Glutamatergic neuron (in vitro differentiated cells): ENCODE measurements around the gene FBXO17. TPM values are rescaled to one million over a fixed set of nuclear protein-coding genes. Genes with fewer than 3 reads are reported as not detected.

Source experiments
- DNase-seq: peaks from one replicate; pipeline ENCODE4 v3.0.0; 2022
- H3K27ac Mint-ChIP-seq: one replicate; pipeline ENCODE4 v1.8.0; 2020; ENCODE audit warnings: mild to moderate bottlenecking, mixed read lengths, inconsistent platforms; ENCODE audit not compliant: unreplicated experiment
- H3K27me3 Mint-ChIP-seq: one replicate; pipeline ENCODE4 v1.8.0; 2020; ENCODE audit warnings: mild to moderate bottlenecking, moderate library complexity, mixed read lengths, inconsistent platforms; ENCODE audit not compliant: unreplicated experiment
- H3K36me3 Mint-ChIP-seq: one replicate; pipeline ENCODE4 v1.8.0; 2020; ENCODE audit warnings: mild to moderate bottlenecking, mixed read lengths, inconsistent platforms; ENCODE audit not compliant: unreplicated experiment
- H3K4me1 Mint-ChIP-seq: one replicate; pipeline ENCODE4 v1.8.0; 2020; ENCODE audit warnings: mild to moderate bottlenecking, low read depth, mixed read lengths, inconsistent platforms; ENCODE audit not compliant: unreplicated experiment
- H3K4me3 Mint-ChIP-seq: one replicate; pipeline ENCODE4 v1.8.0; 2020; ENCODE audit warnings: mild to moderate bottlenecking, mixed read lengths, inconsistent platforms; ENCODE audit not compliant: unreplicated experiment
- H3K9me3 Mint-ChIP-seq: one replicate; pipeline ENCODE4 v1.8.0; 2020; ENCODE audit warnings: mild to moderate bottlenecking, moderate library complexity, mixed read lengths, inconsistent platforms; ENCODE audit not compliant: unreplicated experiment
- CTCF ChIP-seq: fragments of 200-600 bp; sonication (generic); IDR thresholded peaks from one replicate; pipeline ENCODE4 v1.5.0; 2021; ENCODE audit not compliant: partially characterized antibody, unreplicated experiment
- total RNA-seq: library from RNA; stranded (reverse); fragmentation: NEBNext Ultra II Directional; extraction: Animal tissue kit (Norgen Biotek cat#: 25700); gene quantifications from one replicate; pipeline ENCODE4 v1.2.1, GENCODE V29; 2021; ENCODE audit not compliant: unreplicated experiment

Gene FBXO17
- total RNA-seq, 1 donor from 2014 or later: 5.5 TPM

- Mint-ChIP-seq H3K27ac (peak within 1 kb of the TSS; percentile 92), H3K4me1 (peaks cover 7% of the 10 kb centered on the region), H3K4me3 (peak within 1 kb of the TSS; percentile 97), H3K9me3 (peaks cover 8% of the 10 kb centered on the region), H3K36me3 (peaks cover 6% of the 10 kb centered on the region), H3K27me3 (no peaks in the 10 kb centered on the region)
- peak; percentile 90 for DNase-seq
- TF ChIP-seq CTCF: peak; percentile 99
Observed at GRCh38 chr19:38929929-38930775, 45.4 kb downstream of the FBXO17 start, which contains the start of gene SARS2. Gene SARS2, minus strand, starts transcription at chr19:38930763. Its CDS starts 27 bp downstream, at chr19:38930736.

- H3K4me3 Mint-ChIP-seq: no peak overlapping the region
- H3K27ac Mint-ChIP-seq: no peak overlapping the region
- no peaks in the 10 kb centered on the region for H3K36me3 Mint-ChIP-seq
Observed at GRCh38 chr19:38928391-38929001, 47.0 kb downstream of the FBXO17 start.

GRCh38 chr19:38924388-38924787, 51.2 kb downstream of the FBXO17 start:
- TF ChIP-seq CTCF: no peak
- H3K27me3 Mint-ChIP-seq: no peaks in the 10 kb centered on the region
- no peak overlapping the region for H3K4me3 Mint-ChIP-seq
- no peaks in the 10 kb centered on the region for H3K9me3 Mint-ChIP-seq
- no peak overlapping the region for H3K27ac Mint-ChIP-seq
- H3K4me1 Mint-ChIP-seq: peaks cover 1% of the 10 kb centered on the region
- H3K36me3 Mint-ChIP-seq: no peaks in the 10 kb centered on the region
- no peak for DNase-seq

More at GRCh38 chr19:38928391-38929001, 47.0 kb downstream of the FBXO17 start:
- TF ChIP-seq CTCF: no peak
- Mint-ChIP-seq H3K4me1 (peaks cover 7% of the 10 kb centered on the region), H3K9me3 (peaks cover 6% of the 10 kb centered on the region), H3K27me3 (no peaks in the 10 kb centered on the region)
- DNase-seq: no peak

- H3K36me3 Mint-ChIP-seq: no peaks in the 10 kb centered on the region
- H3K4me3 Mint-ChIP-seq: no peak overlapping the region
- no peaks in the 10 kb centered on the region for H3K9me3 Mint-ChIP-seq
- DNase-seq: no peak
- no peak overlapping the region for H3K27ac Mint-ChIP-seq
- TF ChIP-seq CTCF: no peak
- no peaks in the 10 kb centered on the region for H3K27me3 Mint-ChIP-seq
- H3K4me1 Mint-ChIP-seq: peaks cover 4% of the 10 kb centered on the region
Observed at GRCh38 chr19:38922482-38922881, 53.1 kb downstream of the FBXO17 start.
